Neural cell (in vitro differentiated cells): ENCODE results near the gene SRSF10.

Source experiments
- CTCF ChIP-seq: fragments of 450-650 bp; IDR thresholded peaks from 2 replicates; pipeline ENCODE4 v1.5.1; 2014; ENCODE audit warnings: antibody characterized with exemption, mild to moderate bottlenecking, moderate library complexity; ENCODE audit not compliant: poor library complexity, severe bottlenecking
- EP300 ChIP-seq: fragments of 450-650 bp; conservative IDR thresholded peaks from 2 replicates; pipeline ENCODE4 v1.6.1; 2014; ENCODE audit warnings: antibody characterized with exemption, mild to moderate bottlenecking, moderate library complexity; ENCODE audit not compliant: poor library complexity, severe bottlenecking
- MXI1 ChIP-seq: fragments of 450-650 bp; conservative IDR thresholded peaks from 2 replicates; pipeline ENCODE4 v1.6.1; 2014; ENCODE audit warnings: antibody characterized with exemption, mild to moderate bottlenecking; ENCODE audit not compliant: poor library complexity, severe bottlenecking
- POLR2AphosphoS5 ChIP-seq: IDR thresholded peaks from 2 replicates; pipeline ENCODE4 v1.6.1; 2012
- RAD21 ChIP-seq: fragments of 450-650 bp; conservative IDR thresholded peaks from 2 replicates; pipeline ENCODE4 v1.6.1; 2014; ENCODE audit warnings: antibody characterized with exemption, mild to moderate bottlenecking, moderate library complexity
- REST ChIP-seq: IDR thresholded peaks from 2 replicates; pipeline ENCODE4 v1.6.1; 2012; ENCODE audit warnings: borderline replicate concordance
- SMC3 ChIP-seq: fragments of 450-650 bp; conservative IDR thresholded peaks from 2 replicates; pipeline ENCODE4 v1.6.1; 2014; ENCODE audit warnings: antibody characterized with exemption, mild to moderate bottlenecking, moderate library complexity; ENCODE audit not compliant: poor library complexity
- TAF1 ChIP-seq: IDR thresholded peaks from 2 replicates; pipeline ENCODE4 v1.6.1; 2012; ENCODE audit warnings: low read depth

- no peak for TF ChIP-seq CTCF
- no peak for TF ChIP-seq POLR2AphosphoS5
- TF ChIP-seq MXI1, result no peak
- no peak for TF ChIP-seq REST
- no peak for TF ChIP-seq EP300
- no peak for TF ChIP-seq TAF1
- no peak for TF ChIP-seq SMC3
- no peak for TF ChIP-seq RAD21
Measured at GRCh38 chr1:23984417-23985186, 4.5 kb upstream of the SRSF10 start.
